HG03342 (cell line): ENCODE data around the gene STARD3.
A peak's percentile ranks its signal among the peaks of the same experiment; 100 is the strongest.
"Not testable (repeated sequence)": the region's sequence is repeated elsewhere in the genome, so short reads cannot be mapped to it uniquely, and the experiment has no call there.

Experiments
- ATAC-seq: cut with Tn5 transposase; IDR thresholded peaks from one replicate; pipeline ENCODE4 v1.9.1; 2021; ENCODE audit warnings: mild to moderate bottlenecking, moderate library complexity; ENCODE audit not compliant: unreplicated experiment

The STARD3 gene

DNA sequence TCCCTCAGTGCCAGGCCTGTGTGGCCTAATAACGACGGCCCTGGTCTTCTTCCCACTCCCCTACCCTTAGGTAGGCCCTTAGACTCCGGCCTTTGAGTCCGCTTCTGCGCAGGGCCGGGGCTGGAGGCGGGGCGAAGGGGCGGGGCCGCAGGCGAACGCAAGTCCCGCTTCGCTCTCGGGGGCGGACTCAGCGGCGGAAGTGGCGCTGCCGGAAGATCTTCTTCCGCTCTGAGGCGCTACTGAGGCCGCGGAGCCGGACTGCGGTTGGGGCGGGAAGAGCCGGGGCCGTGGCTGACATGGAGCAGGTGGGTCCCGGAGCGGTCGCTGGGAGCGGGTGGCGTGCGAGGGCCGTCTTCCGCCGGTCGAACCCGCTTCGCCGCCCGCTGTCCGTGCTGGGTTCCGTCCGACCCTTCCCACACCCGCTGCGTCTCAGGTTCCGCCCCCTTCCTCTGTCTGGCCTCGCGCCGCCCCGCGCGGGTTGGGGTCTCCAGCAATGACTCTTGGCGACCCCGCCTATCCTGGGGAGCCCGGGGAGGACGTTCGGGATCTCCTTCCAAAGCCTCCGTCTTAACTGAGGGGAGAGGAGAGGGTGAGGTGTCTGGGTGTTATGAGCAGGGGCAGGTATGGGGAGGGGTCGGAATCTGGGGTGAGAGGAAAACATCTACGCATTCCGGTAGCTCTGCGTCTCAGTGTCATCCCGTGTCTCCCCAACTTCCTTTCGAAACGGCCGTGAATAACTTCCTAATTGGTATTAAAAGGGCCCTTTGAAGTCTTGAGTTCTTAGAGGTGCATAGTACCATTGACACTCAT lies at the start of gene STARD3:
Gene STARD3, plus strand, starts transcription at position 218 of the 810 bp plus-strand sequence. CDS start 16,388 bp downstream, outside the sequence.
- ATAC-seq: peak; percentile 77

DNA sequence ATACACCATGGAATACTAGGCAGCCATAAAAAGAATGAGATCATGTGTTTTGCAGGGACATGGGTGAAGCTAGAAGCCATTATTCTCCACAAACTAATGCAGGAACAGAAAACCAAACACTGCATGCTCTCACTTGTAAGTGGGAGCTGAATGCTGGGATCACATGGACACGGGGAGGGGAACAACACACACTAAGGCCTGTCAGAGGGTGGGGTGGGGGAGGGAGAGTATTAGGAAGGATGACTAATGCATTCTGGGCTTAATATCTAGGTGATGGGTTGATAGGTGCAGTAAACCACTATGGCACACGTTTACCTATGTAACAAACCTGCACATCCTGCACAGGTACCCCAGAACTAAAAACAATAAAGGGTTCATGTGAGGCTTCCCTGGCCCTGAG lies 46.8 kb upstream of the STARD3 start:
- ATAC-seq: not testable (repeated sequence)

DNA sequence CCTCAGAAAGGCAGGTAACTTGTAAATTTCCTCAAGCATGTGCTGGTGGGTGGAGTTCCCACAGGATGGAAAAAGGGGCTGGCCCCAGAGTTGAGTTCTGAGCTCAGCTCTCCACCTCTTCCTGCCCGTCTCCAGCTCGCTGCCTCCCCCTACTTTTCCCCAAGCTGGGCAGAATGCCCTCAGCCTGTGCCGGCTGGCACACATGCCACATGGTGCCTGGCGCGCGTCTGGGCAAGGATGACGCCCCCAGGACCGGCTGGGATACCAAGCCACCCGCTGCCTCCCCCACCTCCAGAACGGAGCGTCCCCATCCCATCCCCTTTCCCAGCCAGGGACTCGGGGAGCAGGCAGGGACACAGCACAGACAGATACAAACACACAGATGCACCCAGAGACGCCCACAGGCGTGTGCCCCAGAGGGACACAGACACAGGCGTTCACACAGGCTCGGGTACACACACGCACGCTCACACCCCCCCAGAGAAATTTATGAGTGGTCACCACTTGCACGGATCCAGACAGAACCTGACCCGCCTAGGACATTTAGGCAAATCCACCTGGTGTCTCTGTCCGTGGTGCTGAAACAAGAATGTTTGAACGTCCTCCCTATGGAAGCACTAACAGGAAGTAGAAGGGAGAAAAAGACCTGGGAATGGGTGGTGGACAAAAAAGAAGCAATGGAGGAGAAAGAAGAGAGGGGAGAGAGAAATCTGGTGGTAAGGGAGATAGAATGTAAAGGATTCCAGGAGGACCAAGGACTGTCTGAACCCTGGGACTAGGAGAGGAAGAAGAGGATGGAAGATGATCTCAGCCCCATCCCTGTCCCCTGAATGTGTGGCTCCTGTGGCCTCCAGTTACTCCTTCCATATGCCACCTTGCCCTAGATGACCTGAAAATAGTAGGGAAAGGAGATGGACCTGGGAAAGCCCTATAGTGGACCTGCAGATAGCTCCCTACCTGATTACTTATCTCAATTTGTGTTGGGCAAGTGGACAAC lies 44.7 kb upstream of the STARD3 start:
- no peak for ATAC-seq

DNA sequence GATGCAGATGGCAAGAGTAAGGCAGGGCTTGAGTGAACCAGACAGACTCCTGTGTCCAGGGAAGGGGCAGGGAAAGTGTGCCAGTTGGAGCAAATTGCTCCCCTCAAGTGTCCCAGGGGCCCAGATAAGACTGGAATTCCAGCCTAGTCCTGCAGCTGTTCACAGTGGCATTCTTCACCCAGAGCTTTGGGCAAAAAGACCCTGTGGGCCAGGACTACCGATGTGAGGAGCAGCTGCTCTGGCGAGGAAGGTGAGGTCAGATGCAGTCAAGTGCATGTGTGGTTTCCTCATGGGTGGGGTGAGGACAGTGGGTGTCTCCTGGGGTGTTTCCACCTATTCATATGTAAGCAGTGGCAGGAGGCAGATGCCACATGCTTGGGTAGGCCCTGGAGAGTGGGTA lies 43.6 kb upstream of the STARD3 start:
- ATAC-seq: no peak

DNA sequence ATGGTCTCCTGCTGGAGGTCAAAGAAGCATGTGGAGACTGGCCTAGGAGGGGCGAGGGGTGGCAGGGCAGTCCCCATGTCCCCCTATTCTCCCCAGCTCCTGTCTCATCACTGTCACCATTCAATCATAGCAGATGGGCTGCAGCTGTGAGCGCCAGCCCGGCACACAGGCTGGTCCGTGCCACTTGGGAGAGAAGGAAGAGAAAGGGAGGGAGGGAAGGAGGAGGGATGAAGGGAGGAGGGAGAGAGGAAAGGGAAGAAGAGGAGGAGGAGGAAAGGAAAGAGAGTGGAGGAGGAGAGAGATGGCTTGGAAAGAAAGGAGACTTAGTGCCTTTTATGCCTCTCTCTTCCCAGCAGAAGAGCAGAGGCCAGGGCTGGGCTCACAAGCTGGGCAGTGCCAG lies 41.6 kb upstream of the STARD3 start:
- no peak for ATAC-seq

DNA sequence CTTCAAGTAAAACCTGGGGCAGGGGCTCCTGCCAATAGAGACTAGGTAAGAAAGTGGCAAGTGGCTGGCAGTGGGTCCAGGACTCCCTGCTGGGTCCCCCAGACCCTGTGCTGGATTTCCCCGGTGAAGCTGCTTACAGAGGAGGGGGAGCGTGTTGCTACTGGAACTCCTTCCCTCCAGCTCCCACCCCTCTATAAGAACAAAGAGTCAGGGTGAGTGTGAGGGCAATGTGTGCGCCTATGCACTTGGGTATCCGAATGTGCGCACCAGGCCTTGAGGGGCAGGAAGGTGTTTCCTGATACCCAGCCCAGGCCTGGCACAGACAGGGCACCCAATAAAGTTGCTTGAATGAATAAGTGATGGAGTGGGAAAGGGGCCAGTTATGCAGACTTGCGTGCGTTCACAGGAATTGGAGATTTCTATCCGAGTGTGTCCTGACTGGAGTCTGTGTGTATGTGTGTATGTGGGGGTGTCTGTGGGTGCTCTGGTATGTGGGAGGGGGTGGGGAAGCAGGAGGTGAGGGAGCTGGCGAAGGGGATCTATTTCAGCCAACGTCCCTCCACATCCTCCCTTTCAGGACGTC lies 40.9 kb upstream of the STARD3 start:
- no peak for ATAC-seq

DNA sequence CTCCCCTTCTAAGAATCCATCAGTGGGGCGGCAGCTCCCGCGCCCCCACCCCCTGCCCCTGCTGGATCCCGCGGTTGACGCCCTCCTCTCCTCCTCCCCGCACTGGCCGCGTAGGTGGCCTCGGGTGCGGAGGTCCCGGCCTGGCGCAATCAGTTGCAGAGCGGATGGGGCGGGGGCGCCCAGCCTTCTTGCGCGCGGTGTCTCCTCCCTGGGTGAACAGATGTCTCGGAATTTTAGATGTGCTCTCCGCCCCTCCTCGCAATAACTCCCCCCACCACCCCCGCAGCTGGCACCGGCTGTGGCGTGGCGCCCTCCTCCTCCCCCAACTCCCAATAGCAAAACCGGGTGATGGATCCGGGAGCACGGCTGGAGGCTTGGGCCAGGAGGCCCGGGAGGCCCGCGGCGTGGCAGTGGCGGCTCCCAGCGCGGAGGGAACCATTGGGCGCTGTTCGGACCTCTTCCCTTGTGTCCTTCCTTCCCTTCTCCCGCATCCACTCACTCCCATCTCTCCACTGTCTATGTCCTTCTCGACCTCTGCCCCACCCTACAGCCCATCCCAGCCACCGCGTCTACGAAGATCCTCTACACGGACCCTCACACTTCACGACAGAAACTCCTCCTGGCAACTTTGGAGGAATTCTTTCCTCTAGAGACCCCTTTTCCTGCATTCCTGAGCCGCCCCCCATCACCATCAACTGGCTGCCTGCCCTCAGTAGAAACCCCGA lies 40.2 kb upstream of the STARD3 start:
- ATAC-seq: no peak

DNA sequence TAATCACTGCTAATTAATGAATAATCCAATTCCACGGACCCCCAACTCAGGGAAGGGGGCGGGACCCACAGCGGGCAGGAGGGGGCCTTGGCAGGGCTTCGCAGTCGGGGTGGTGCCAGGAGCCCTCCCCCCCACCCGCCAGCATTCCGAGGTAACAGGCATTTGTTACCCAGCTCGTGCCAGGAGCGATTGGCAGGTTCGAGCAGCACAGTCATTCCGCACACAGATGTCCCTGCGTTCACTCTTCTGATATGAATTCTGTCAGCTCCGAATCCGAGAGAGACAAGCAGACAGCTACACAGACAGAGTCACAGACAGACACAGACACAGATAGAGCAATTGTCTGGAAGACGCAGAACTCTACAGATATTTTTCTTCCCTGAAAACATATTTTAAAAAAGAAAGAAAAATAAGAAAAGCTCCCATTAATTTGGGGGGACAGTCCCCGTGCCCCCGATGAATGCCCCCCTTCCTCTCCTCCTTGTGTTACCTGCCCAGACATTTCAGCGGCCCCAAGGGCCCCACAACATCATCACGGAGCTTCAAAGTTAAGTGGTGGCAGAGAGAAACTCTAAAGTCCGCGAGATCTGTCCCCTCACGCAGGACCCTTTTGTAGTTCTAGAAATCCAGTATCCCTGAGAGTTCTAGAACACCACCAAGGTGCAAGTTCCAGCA lies 39.4 kb upstream of the STARD3 start:
- ATAC-seq: no peak

DNA sequence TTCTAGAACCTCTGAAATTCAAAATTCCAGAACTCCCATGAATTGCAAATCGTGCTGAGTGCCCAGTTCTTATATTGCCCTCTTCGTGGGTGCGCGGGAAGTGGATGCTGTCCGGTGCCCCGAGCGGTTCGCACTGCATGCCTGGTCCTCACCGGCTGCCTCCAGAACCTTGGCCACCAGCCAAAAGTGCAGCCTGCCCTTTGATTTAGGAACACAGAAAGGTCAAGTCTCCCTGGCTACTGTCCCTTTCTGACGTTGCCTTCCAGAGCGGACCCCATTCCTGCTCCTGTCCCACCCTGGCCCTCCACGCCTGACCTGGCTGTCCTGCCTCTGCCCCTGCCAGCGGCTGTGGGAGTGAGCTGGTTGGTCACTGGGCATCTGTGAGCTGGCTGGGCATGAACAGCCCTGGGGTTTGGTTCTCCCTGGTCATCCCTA lies 38.9 kb upstream of the STARD3 start:
- ATAC-seq: no peak

DNA sequence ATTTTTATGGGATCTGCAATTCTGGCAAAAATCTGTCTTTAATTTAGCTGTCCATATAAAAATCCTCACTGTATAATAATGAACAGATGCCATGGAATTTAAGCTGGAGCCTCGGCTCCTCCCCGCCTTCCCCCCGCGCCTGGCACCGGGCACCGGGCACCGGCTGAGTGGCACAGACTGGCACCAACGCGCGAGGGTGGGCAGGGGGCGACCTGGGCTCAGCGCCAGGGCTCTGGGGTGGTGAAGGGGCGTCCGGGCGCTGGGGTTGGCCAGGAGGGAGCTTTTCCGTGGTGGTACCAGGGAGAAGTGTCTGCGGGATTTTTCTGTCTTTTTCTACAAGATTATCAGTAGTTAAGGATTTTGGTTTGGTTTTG lies 38.3 kb upstream of the STARD3 start:
- ATAC-seq: no peak

DNA sequence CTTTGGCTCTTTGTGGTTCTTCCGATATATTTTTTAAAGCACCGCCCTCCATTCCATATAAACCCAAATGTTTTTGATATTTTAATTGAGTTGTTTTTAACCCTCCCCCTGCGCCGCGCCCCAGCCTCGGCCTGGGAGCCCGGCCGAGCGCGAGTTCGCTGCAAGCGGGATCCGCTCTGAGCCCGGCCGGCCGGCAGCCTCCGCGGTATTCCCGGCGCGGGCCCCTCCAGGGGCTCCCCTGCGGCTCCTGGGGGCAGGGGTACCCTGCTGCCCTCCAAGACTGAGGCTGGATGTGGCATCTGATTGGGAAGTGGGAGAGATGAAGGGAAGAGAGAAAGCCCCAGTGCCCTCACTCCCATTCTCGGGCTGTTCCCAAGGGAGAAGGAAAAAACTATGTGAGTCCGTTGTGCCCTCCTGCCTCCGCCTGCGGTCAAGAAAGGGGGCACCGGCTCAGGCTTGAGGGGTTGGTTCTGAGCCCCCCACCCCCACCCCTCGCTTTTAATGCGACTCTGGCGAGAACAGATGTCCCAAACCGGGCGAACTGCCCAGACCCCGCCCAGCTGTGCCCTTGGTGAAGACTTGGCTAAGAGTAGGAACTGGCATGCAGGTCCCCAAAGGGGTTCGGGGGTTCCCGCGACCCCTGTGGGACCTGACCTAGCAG lies 37.8 kb upstream of the STARD3 start:
- no peak for ATAC-seq

DNA sequence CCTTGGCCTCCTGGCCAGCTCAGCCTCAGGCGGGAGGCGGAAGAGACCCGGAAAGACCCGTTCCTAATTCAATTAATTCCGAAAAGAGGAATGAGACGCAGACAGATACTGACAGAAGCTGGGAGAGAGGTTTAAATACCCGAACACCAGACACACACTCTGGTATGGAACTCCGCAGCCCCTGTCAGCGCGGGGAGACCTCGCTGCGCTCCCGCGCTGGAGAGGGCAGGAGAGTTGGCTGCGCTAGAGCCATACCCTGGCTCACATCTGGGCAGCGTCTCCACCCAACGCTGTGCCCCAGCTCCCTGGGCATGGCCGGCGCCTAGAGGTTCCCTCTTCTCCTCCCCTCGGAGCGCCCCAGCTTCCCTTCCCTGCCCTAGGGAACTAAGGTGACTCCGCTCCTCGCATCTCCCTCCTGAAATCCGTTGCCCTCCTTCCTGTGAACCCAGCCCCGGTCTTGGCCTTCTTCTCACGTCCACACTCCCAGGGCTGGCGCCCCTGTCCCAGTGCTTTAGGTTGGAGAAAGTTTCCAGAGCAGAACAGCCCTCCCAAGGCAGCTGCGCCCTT lies 37.2 kb upstream of the STARD3 start:
- ATAC-seq: no peak

DNA sequence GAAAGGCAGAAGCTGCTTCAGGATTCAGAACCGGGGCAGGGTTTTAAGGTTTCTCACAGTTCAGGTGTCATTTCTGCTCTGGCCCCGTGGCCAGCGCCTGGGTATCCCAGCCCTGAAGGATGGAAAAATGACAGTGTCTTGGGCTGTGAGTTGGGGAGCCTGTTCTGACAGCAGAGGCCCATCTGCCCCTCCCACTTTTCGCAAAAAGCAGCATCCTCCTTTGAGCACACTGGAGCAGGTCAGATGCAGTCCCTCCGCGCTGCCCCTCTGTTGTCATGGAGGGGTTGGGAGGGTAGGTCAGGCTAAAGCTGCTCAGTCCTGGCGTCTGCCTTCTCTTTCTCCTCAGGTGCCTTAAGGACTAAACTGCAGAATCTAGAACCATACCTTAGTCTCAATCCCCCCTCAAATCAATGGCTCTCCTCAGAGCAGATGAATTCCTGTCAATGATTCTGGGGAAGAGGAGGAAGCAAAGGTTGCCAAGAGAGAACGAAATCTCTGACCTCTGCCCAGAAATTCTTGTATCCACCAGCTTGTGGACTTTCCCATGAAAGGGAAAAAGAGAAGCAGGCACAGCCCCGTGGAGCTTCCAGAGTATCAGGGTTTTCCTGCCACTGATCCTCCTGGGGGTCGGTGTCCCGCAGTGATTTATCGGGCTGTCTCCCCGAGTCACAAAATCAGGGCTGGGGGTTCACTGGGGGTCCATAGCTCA lies 36.5 kb upstream of the STARD3 start:
- no peak for ATAC-seq

DNA sequence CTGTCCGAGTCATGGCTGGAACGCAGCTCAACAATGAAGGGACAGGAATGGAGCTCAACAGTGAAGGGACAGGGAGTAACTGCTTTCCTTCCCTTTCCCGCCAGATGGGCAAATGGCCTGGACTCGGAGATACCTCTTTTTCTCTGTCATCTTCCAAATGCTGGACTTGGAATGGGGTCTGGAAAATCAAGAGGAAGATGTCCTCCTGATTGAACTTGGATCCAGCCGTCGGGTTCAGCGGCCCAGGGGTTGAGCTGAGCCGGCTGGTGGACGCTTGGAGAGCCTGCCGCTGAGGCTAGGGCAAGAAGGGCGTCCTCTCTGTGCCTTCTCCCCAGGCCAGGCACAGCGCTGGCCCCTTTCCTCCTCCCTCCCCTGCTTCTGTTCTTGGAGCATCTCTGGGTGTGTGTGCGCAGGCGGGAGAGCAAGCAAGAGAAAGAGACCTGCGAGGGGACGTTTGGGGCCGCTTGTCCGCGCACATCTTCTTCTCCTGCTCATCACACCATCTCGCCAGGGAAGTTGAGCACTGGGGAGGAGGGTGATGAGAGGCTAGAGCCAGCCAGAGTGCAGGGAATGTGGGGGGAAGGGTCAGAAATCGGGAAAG lies 35.8 kb upstream of the STARD3 start:
- no peak for ATAC-seq

DNA sequence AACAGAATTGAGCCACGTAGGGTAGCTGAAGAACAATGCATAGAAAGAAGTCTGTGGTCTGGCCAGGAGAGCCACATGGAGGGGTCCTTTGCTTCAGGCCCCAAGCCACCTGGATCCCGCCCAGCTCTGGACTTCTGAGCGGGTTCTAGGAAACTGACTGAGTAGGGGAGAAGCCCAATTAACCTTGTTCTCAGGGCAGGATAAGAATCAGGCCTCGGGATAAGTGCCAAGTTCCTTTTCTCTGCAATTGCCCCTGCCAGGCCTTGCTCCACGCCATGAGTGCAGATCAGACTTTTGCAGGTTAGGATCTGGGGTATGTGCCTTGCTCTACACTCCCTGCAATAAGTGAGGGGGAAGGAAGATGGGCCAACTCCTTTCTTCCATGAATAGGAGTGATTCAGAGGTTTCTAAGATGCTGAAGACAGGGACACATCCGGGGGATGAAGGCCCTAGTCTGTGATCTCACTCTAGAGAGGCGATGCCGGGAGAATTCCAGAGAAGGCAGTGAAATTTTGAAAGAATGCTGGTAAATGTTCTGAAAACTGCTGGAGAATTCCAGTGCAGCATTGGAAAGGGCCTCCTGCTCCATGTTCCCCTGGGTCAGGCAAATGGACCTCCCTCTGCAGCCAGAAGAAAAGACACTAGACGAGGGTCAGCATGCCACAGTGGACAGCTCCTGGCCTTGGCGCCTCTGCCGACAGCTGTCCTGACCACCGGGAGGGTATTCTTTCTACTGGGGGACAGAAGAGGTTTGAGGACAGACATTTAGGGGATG lies 35.0 kb upstream of the STARD3 start:
- ATAC-seq: no peak

DNA sequence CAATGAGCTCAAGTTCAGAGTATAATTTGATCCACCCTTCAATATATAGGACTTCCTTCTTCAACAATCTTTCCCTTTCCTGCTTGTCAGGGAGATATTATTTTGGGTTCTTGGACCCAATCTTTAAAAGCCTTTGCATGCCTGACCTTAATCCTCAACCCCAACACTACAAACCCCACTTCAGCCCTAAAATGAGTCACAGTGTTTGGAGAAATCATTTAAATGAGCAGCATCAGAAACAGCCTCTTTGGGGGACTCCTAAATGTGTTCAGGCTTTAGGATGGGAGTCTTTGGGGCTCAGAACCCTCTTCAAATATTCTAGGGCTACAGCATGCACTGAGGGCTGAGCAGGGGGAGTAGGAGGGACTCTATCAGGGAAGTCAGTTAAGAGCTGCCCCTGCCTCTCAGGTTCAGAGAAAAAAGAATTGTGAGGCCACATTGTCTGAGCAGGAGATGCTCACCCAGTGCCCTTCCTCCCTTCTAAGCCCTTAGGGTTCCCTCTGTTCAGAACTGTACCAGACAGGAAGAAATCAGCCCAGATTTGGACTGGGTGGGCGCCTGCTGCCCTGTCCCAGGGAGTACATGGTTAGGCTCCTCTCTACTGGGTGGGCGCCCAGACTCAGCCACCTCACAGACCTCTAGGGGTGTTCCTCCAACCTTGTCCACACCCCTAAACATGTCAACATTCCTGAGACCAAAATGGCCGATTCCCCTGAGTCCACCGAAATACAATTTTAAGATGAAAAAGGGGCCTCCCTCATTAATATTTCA lies 34.2 kb upstream of the STARD3 start:
- ATAC-seq: no peak
